K562 (cell line): ENCODE data around the gene RASGRP4. TPM values are rescaled to one million over a fixed set of nuclear protein-coding genes. Genes with fewer than 3 reads are reported as not detected.

Experiments used
- ATAC-seq: fragments of 200-7000 bp; cut with Tn5 transposase; 3 replicates; pipeline ENCODE4 v1.9.1; 2020; ENCODE audit warnings: moderate library complexity
- BruUV-seq: library from RNA; stranded (reverse); fragments of 400-500 nt; replicated peaks from 2 replicates; lab custom pipeline; 2021; lab: Mats Ljungman, UMichigan
- CTCF ChIA-PET: fragments of 300-600 bp; formaldehyde crosslinking; extraction: SDS; loops from one replicate; lab custom pipeline; 2021; ENCODE audit warnings: low intra/inter-chr PET ratio; lab: Yijun Ruan, JAX
- POLR2A ChIA-PET: fragments of 300-600, 350-650 bp; sonication (Branson Sonifier 250); formaldehyde crosslinking; extraction: SDS; loops from one replicate; lab custom pipeline; 2021; ENCODE audit warnings: antibody characterized with exemption, inconsistent platforms; lab: Yijun Ruan, JAX
- DNase-seq, 4 experiments: peaks; one replicate each; pipeline versions ENCODE4 v3.0.0 to v3.0.0-alpha.2; 2011 to 2018; ENCODE audit warnings: low spot score in 3 of 4, mixed read lengths in 3 of 4; ENCODE audit errors: extremely low read depth in 1 of 4
- FAIRE-seq: peaks from 2 replicates; lab custom pipeline; 2011; peaks lifted over from hg19 to GRCh38; lab: Jason Lieb, UNC
- H2AFZ ChIP-seq: 2 replicates; pipeline ENCODE4 v1.6.0; 2011; ENCODE audit warnings: low read depth, low read length, control low read depth, inconsistent platforms
- H3K27ac ChIP-seq: fragments of 200-600 bp; 3 replicates; pipeline ENCODE4 v1.8.0; 2011; ENCODE audit warnings: low read depth, mild to moderate bottlenecking, control low read depth, inconsistent platforms, low read length, moderate library complexity, mixed read lengths; ENCODE audit errors: extremely low read depth
- H3K27me3 ChIP-seq, 2 experiments: fragments of 300-600 bp in 1 of 2; 2 replicates in 1 of 2; 3 replicates in 1 of 2; pipeline versions ENCODE4 v1.6.0 to v1.8.0; 2011; ENCODE audit warnings: inconsistent platforms in 2 of 2, low read length in 2 of 2, mild to moderate bottlenecking in 1 of 2, mixed read lengths in 1 of 2, moderate library complexity in 1 of 2; ENCODE audit not compliant: control insufficient read depth in 2 of 2, insufficient read depth in 2 of 2
- H3K36me3 ChIP-seq: fragments of 300-600 bp; 3 replicates; pipeline ENCODE4 v1.8.0; 2011; ENCODE audit warnings: mild to moderate bottlenecking, low read length, inconsistent platforms; ENCODE audit not compliant: control insufficient read depth, insufficient read depth
- H3K4me1 ChIP-seq, 2 experiments: fragments of 200-600 bp in 1 of 2; replicated peaks in 1 of 2; 2 replicates in 1 of 2; 3 replicates in 1 of 2; pipeline versions ENCODE4 v1.5.1 to v1.8.0; 2011; ENCODE audit warnings: inconsistent platforms in 2 of 2, low read length in 2 of 2, mild to moderate bottlenecking in 1 of 2, mixed read lengths in 1 of 2, moderate library complexity in 1 of 2; ENCODE audit not compliant: control insufficient read depth in 2 of 2, insufficient read depth in 2 of 2
- H3K4me2 ChIP-seq: 2 replicates; pipeline ENCODE4 v1.6.1; 2011; ENCODE audit warnings: low read length, control low read depth, inconsistent platforms, mixed read lengths; ENCODE audit not compliant: insufficient read depth
- H3K4me3 ChIP-seq: fragments of 200-600 bp; sonication (generic), shearing (Covaris generic); 2 replicates; pipeline ENCODE4 v1.5.1; 2016; ENCODE audit warnings: control low read depth, inconsistent platforms
- H3K79me2 ChIP-seq: fragments of 200-600 bp; 3 replicates; pipeline ENCODE4 v1.8.0; 2011; ENCODE audit warnings: low read length, inconsistent platforms; ENCODE audit not compliant: control insufficient read depth, insufficient read depth
- H3K9ac ChIP-seq, 2 experiments: 2 replicates each; pipeline versions ENCODE4 v1.6.0 to v1.6.1; 2011; ENCODE audit warnings: low read depth in 2 of 2, low read length in 2 of 2, control low read depth in 1 of 2, inconsistent platforms in 1 of 2, mild to moderate bottlenecking in 1 of 2, mixed read lengths in 1 of 2; ENCODE audit not compliant: insufficient read depth in 1 of 2
- H3K9me1 ChIP-seq: one replicate; pipeline ENCODE4 v1.6.0; 2011; ENCODE audit warnings: inconsistent platforms, mild to moderate bottlenecking, low read length, moderate library complexity; ENCODE audit not compliant: control insufficient read depth, insufficient read depth
- H3K9me3 ChIP-seq: replicated peaks from 2 replicates; pipeline ENCODE4 v1.5.1; 2011; ENCODE audit warnings: low read depth, low read length, inconsistent platforms; ENCODE audit not compliant: control insufficient read depth, insufficient read depth
- H4K20me1 ChIP-seq: replicated peaks from 2 replicates; pipeline ENCODE4 v1.6.1; 2011; ENCODE audit warnings: low read length, inconsistent platforms, mixed read lengths; ENCODE audit not compliant: control insufficient read depth, insufficient read depth
- CEBPG ChIP-seq, 3 experiments: fragments of 200-800 bp in 1 of 3; sonication (Bioruptor generic) in 1 of 3; sonication (generic) in 1 of 3; formaldehyde crosslinking in 1 of 3; IDR thresholded peaks in 2 of 3; conservative IDR thresholded peaks in 1 of 3; 2 replicates each; pipeline versions ENCODE4 v1.6.1 to v1.8.0; 2016 to 2022; ENCODE audit warnings: missing compliant biosample characterization in 2 of 3, missing genetic modification characterization in 2 of 3, mild to moderate bottlenecking in 1 of 3, missing genetic modification reagents in 1 of 3
- ZHX1 ChIP-seq: fragments of 150-350 bp; conservative IDR thresholded peaks from 2 replicates; pipeline ENCODE4 v1.6.1; 2014; ENCODE audit warnings: low read length
- ZNF324 ChIP-seq: fragments of 250-450 bp; sonication (Bioruptor Pico); IDR thresholded peaks from 2 replicates; pipeline ENCODE4 v1.4.0; 2020; ENCODE audit warnings: mild to moderate bottlenecking
- ZNF644 ChIP-seq: fragments of 200-800 bp; sonication (Bioruptor generic); IDR thresholded peaks from 2 replicates; pipeline ENCODE4 v1.6.1; 2016; ENCODE audit warnings: low read depth, missing genetic modification characterization, missing compliant biosample characterization
- WGBS: fragments of 100-300 bp; shearing (Covaris generic); methylation state at CpG from one replicate; pipeline ENCODE4 v1.1.6; 2016; ENCODE audit warnings: low coverage, mixed read lengths; ENCODE audit not compliant: insufficient coverage; ENCODE audit errors: missing lambda C conversion rate; 5-methylcytosine and 5-hydroxymethylcytosine counted together
- in situ Hi-C: fragments of 300-500 bp; cut with MboI; formaldehyde crosslinking; loops from 4 replicates; pipeline ENCODE4 v1.15.0; 2018; ENCODE audit warnings: inconsistent platforms, mixed read lengths
- intact Hi-C: fragments of 100-400 bp; cut with micrococcal nuclease; formaldehyde crosslinking; loops from 2 replicates; pipeline ENCODE4 v1.14.2; 2022
- polyA plus RNA-seq, 8 experiments: library from polyadenylated mRNA; depleted of rRNA in 4 of 8; stranded (reverse) in 5 of 8; unstranded in 3 of 8; fragments of >200 nt; fragmentation: Nextera tagmentation in 2 of 8; fragmentation: Illumina TruSeq in 1 of 8; extraction: Ambion mirVana in 2 of 8; extraction: Trizol in 1 of 8; gene quantifications; 2 replicates each; pipeline versions ENCODE4 v1.2.1 to v1.2.3, GENCODE V29; 2011 to 2014; ENCODE audit warnings: inconsistent platforms in 1 of 8, missing spikeins in 1 of 8
- total RNA-seq, 7 experiments: library from RNA; depleted of rRNA in 6 of 7; stranded (reverse); fragments of >200 nt in 6 of 7; fragmentation: Illumina TruSeq in 2 of 7; extraction: Trizol in 2 of 7; gene quantifications; 2 replicates each; pipeline versions ENCODE4 v1.2.1 to v1.2.3, GENCODE V29; 2011 to 2021; ENCODE audit warnings: low replicate concordance in 1 of 7
- TF ChIP-seq, protein P1 (sequence below), 2 experiments: fragments of 450-650 bp in 1 of 2; sonication (generic) in 1 of 2; formaldehyde crosslinking in 1 of 2; IDR thresholded peaks in 1 of 2; conservative IDR thresholded peaks in 1 of 2; 2 replicates each; pipeline versions ENCODE4 v1.6.1 to v1.8.1; 2016 to 2023; ENCODE audit warnings: mild to moderate bottlenecking in 2 of 2, moderate library complexity in 2 of 2, inconsistent platforms in 1 of 2, missing genetic modification reagents in 1 of 2
- TF ChIP-seq, protein P2 (sequence below), 2 experiments: fragments of 450-650 bp; IDR thresholded peaks; 2 replicates each; pipeline ENCODE4 v1.6.1; 2016; ENCODE audit warnings: mild to moderate bottlenecking in 2 of 2, borderline replicate concordance in 1 of 2, low read depth in 1 of 2, moderate library complexity in 1 of 2

Gene RASGRP4
- total and polyA plus RNA-seq, 9 of the 15 experiments (the other 6 are each of a cell fraction or from before 2014, with no cell fraction given): 0.39 to 4.6 (median 3.8) TPM

DNA sequence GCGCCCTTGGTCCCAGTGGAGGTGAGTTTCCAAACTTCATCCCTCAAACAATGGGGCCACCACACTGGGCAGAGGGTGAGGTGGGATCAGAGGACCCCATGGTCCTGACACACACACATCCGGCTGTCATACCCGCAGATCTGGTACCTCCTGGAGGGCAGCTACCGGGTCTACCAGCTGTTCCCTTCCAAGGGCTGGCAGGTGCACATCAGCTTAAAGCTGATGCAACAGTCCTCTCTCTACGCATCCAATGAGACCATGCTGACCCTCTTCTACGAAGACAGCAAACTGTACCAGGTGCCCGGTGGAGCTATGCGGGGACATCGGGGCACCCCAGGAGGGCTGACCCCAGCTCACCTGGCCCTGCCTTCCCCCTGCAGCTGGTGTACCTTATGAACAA is 65.7 kb downstream of the RASGRP4 start:
- Histone ChIP-seq H3K4me3 (no peak overlapping the region), H3K27ac (no peak overlapping the region), H3K79me2 (no peaks in the 10 kb centered on the region), H3K9me3 (no peaks in the 10 kb centered on the region), H4K20me1 (peaks cover 10% of the 10 kb centered on the region; the same call in 1 of the 2 replicates), H3K9me1 (no peaks in the 10 kb centered on the region), H3K4me1 (peaks cover 10 to 26% of the 10 kb centered on the region in 2 experiments; a peak in 4 of 5 replicates), H3K27me3 (peaks cover 24 to 33% of the 10 kb centered on the region in 2 experiments), H3K4me2 (no peak overlapping the region), H3K9ac (peak overlapping the region in 1 of 2 experiments; percentile 28; a peak in 1 of 4 replicates), H2AFZ (no peak overlapping the region), H3K36me3 (no peaks in the 10 kb centered on the region)
- ChIA-PET POLR2A (interaction anchor here (1.0 to 1.9 kb wide), 2 partner anchors 14 to 106 kb away, joined by 3 to 8 read pairs; partner anchors contain the start of gene PSMD8), CTCF (no interaction called here)
- no peak for TF ChIP-seq ZNF324 (CRISPR knock-in tag)
- TF ChIP-seq, protein P1, sequence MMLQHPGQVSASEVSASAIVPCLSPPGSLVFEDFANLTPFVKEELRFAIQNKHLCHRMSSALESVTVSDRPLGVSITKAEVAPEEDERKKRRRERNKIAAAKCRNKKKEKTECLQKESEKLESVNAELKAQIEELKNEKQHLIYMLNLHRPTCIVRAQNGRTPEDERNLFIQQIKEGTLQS (IDR thresholded peaks at IDR 0.05): 0 out of 2 replicates have a peak, but pooled peaks have one; percentile 12
- TF ChIP-seq, protein P1 (CRISPR knock-in tag; conservative IDR thresholded peaks at IDR 0.05): no peak
- TF ChIP-seq ZHX1: no peak
- TF ChIP-seq ZNF644 (tag): no peak
- peak; percentile 51; the same call in 1 of the 2 replicates for TF ChIP-seq CEBPG (CRISPR knock-in tag; IDR thresholded peaks at IDR 0.05)
- no peak for TF ChIP-seq CEBPG (tag; conservative IDR thresholded peaks at IDR 0.05 in 1 of 2, IDR thresholded peaks at IDR 0.05 in 1 of 2)
- TF ChIP-seq, protein P2, sequence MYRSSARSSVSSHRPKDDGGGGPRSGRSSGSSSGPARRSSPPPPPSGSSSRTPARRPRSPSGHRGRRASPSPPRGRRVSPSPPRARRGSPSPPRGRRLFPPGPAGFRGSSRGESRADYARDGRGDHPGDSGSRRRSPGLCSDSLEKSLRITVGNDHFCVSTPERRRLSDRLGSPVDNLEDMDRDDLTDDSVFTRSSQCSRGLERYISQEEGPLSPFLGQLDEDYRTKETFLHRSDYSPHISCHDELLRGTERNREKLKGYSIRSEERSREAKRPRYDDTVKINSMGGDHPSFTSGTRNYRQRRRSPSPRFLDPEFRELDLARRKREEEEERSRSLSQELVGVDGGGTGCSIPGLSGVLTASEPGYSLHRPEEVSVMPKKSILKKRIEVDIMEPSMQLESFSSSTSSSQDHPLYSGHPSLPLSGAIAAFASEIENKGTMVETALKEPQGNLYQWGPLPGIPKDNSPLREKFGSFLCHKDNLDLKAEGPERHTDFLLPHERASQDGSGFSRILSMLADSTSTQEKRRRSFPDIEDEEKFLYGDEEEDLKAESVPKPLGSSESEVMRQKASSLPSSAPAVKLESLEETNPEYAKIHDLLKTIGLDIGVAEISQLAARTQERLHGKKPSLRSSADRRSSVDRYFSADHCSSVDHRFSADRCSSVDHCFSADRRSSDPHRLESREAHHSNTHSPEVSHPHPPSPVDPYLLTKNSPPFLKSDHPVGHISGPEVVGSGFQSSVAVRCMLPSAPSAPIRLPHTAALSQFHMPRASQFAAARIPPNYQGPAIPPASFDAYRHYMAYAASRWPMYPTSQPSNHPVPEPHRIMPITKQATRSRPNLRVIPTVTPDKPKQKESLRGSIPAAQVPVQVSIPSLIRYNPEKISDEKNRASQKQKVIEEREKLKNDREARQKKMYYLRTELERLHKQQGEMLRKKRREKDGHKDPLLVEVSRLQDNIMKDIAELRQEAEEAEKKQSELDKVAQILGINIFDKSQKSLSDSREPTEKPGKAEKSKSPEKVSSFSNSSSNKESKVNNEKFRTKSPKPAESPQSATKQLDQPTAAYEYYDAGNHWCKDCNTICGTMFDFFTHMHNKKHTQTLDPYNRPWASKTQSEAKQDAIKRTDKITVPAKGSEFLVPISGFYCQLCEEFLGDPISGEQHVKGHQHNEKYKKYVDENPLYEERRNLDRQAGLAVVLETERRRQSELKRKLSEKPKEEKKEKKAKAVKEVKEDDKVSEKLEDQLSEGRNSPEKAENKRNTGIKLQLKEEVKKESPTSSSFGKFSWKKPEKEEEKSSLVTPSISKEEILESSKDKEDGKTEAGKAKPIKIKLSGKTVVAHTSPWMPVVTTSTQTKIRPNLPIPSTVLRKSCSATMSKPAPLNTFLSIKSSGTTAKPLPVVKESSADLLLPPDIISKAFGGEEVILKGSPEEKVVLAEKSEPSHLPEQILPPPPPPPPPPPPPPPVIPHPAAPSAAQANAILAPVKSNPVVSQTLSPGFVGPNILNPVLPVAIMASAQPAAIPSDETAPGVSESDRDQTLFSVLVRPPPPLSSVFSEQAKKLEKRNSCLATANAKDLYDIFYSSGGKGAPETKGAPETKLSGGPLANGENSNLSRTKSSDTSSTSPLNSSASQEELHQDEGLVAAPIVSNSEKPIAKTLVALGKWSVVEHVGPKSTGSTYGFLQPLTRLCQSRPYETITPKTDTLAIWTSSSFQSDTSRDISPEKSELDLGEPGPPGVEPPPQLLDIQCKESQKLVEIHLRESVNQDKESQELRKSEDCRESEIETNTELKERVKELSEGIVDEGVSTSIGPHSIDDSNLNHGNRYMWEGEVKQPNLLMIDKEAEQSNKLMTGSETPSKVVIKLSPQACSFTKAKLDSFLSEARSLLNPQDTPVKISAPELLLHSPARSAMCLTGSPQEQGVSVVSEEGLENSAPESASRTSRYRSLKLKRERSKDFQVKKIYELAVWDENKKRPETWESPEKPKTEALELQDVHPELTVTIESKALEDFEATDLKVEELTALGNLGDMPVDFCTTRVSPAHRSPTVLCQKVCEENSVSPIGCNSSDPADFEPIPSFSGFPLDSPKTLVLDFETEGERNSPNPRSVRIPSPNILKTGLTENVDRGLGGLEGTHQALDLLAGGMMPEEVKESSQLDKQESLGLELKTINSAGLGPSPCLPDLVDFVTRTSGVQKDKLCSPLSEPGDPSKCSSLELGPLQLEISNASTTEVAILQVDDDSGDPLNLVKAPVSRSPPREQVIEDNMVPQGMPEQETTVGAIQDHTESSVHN (IDR thresholded peaks at IDR 0.05; ENCODE audit: borderline replicate concordance in 1 of 2, low read depth in 1 of 2): no peak
- intact Hi-C loops (no loop called here), in situ Hi-C loops (no loop called here)
- DNase-seq: no peak
- FAIRE-seq: no peak
- no peak for ATAC-seq
- BruUV-seq: no TSS peak
- WGBS: 34% methylated on average over 8 of the region's 9 CpGs
